SK-N-SH (cell line): ENCODE measurements around the gene KRT4.

Experiments
- CTCF ChIP-seq: fragments of 200-600 bp; sonication (generic); IDR thresholded peaks from 2 replicates; pipeline ENCODE4 v1.6.1; 2017; ENCODE audit warnings: antibody characterized with exemption, mild to moderate bottlenecking, moderate library complexity
- EP300 ChIP-seq, 2 experiments: IDR thresholded peaks; 2 replicates each; pipeline versions ENCODE4 v1.4.0 to v1.6.1; 2012; ENCODE audit warnings: borderline replicate concordance in 1 of 2, low read depth in 1 of 2, low read length in 1 of 2
- MXI1 ChIP-seq: IDR thresholded peaks from 2 replicates; pipeline ENCODE4 v1.6.1; 2012; ENCODE audit warnings: mild to moderate bottlenecking, low read depth, low read length, improper control_type of control experiment
- NFIC ChIP-seq: IDR thresholded peaks from 2 replicates; pipeline ENCODE4 v1.4.0; 2012; ENCODE audit warnings: borderline replicate concordance
- NRF1 ChIP-seq: IDR thresholded peaks from 2 replicates; pipeline ENCODE4 v1.6.1; 2012; ENCODE audit warnings: low read depth, mild to moderate bottlenecking, low read length
- POLR2AphosphoS5 ChIP-seq: IDR thresholded peaks from 2 replicates; pipeline ENCODE4 v1.6.1; 2012; ENCODE audit warnings: low read depth, low read length
- RAD21 ChIP-seq: IDR thresholded peaks from 2 replicates; pipeline ENCODE4 v1.6.1; 2012; ENCODE audit warnings: mild to moderate bottlenecking, low read length
- REST ChIP-seq: IDR thresholded peaks from 2 replicates; pipeline ENCODE4 v1.6.1; 2012; ENCODE audit warnings: mild to moderate bottlenecking, low read depth, low read length, moderate library complexity
- YY1 ChIP-seq: IDR thresholded peaks from 2 replicates; pipeline ENCODE4 v1.4.0; 2012; ENCODE audit warnings: low read depth, mild to moderate bottlenecking

GRCh38 chr12:52767427-52767826 lies 46.5 kb downstream of the KRT4 start:
- TF ChIP-seq CTCF (no peak), YY1 (no peak), REST (no peak), EP300 (IDR thresholded peaks at IDR 0.05; ENCODE audit: borderline replicate concordance in 1 of 2, low read depth in 1 of 2, low read length in 1 of 2) (no peak), MXI1 (no peak), NRF1 (no peak), RAD21 (no peak), NFIC (no peak), POLR2AphosphoS5 (no peak)
